Keratinocyte (primary cell): ENCODE data around the gene DTNB. TPM values are rescaled to one million over a fixed set of nuclear protein-coding genes. Genes with fewer than 3 reads are reported as not detected.

Source experiments
- DNase-seq: peaks from one replicate; pipeline ENCODE4 v3.0.0-alpha.2; 2011; ENCODE audit warnings: low read depth, missing footprints, low spot score
- FAIRE-seq: peaks from 2 replicates; lab custom pipeline; 2011; peaks lifted over from hg19 to GRCh38; lab: Jason Lieb, UNC
- H2AFZ ChIP-seq: 2 replicates; pipeline ENCODE4 v1.6.0; 2012; ENCODE audit warnings: low read length, control low read depth, inconsistent platforms; ENCODE audit not compliant: control insufficient read depth
- H3K27ac ChIP-seq: 2 replicates; pipeline ENCODE4 v1.5.1; 2011; ENCODE audit warnings: low read length; ENCODE audit not compliant: control insufficient read depth, insufficient read depth
- H3K27me3 ChIP-seq: 3 replicates; pipeline ENCODE4 v1.6.0; 2011; ENCODE audit warnings: low read length; ENCODE audit not compliant: control insufficient read depth, insufficient read depth; ENCODE audit errors: extremely low read depth
- H3K36me3 ChIP-seq, 2 experiments: 2 replicates in 1 of 2; 3 replicates in 1 of 2; pipeline ENCODE4 v1.5.1; 2011; ENCODE audit warnings: low read length in 2 of 2, mild to moderate bottlenecking in 1 of 2; ENCODE audit not compliant: control insufficient read depth in 2 of 2, insufficient read depth in 2 of 2; ENCODE audit errors: extremely low read depth in 1 of 2
- H3K4me1 ChIP-seq: 3 replicates; pipeline ENCODE4 v1.5.1; 2011; ENCODE audit warnings: low read length; ENCODE audit not compliant: control insufficient read depth, insufficient read depth; ENCODE audit errors: extremely low read depth
- H3K4me2 ChIP-seq: 3 replicates; pipeline ENCODE4 v1.6.0; 2011; ENCODE audit warnings: low read depth, low read length; ENCODE audit not compliant: control insufficient read depth, insufficient read depth; ENCODE audit errors: extremely low read depth
- H3K4me3 ChIP-seq, 3 experiments: fragments of 200-600 bp in 1 of 3; sonication (generic) in 1 of 3; 2 replicates in 2 of 3; 3 replicates in 1 of 3; pipeline ENCODE4 v1.5.1; 2011 to 2016; ENCODE audit warnings: low read length in 3 of 3, mild to moderate bottlenecking in 3 of 3, control low read depth in 2 of 3, inconsistent platforms in 1 of 3, low read depth in 1 of 3, mixed read lengths in 1 of 3, mixed run types in 1 of 3, moderate library complexity in 1 of 3; ENCODE audit not compliant: control insufficient read depth in 2 of 3, insufficient read depth in 2 of 3; ENCODE audit errors: extremely low read depth in 1 of 3
- H3K79me2 ChIP-seq: 2 replicates; pipeline ENCODE4 v1.6.0; 2012; ENCODE audit warnings: low read length; ENCODE audit not compliant: control insufficient read depth, insufficient read depth
- H3K9ac ChIP-seq: 3 replicates; pipeline ENCODE4 v1.6.0; 2011; ENCODE audit warnings: low read length; ENCODE audit not compliant: control insufficient read depth, insufficient read depth; ENCODE audit errors: extremely low read depth
- H3K9me1 ChIP-seq: 3 replicates; pipeline ENCODE4 v1.6.0; 2011; ENCODE audit warnings: low read length; ENCODE audit not compliant: control insufficient read depth, insufficient read depth; ENCODE audit errors: extremely low read depth
- H3K9me3 ChIP-seq: 2 replicates; pipeline ENCODE4 v1.5.1; 2012; ENCODE audit warnings: low read depth, low read length; ENCODE audit not compliant: control insufficient read depth
- H4K20me1 ChIP-seq: 3 replicates; pipeline ENCODE4 v1.6.0; 2011; ENCODE audit warnings: low read length; ENCODE audit not compliant: control insufficient read depth, insufficient read depth; ENCODE audit errors: extremely low read depth
- CTCF ChIP-seq, 3 experiments: IDR thresholded peaks in 1 of 3; conservative IDR thresholded peaks in 1 of 3; optimal IDR thresholded peaks in 1 of 3; 2 replicates in 2 of 3; 3 replicates in 1 of 3; pipeline versions ENCODE3 to v1.5.1; 2011; ENCODE audit warnings: low read length in 3 of 3, mild to moderate bottlenecking in 3 of 3, moderate library complexity in 2 of 3, control low read depth in 1 of 3, inconsistent platforms in 1 of 3; ENCODE audit not compliant: insufficient read depth in 2 of 3; ENCODE audit errors: extremely low read depth in 1 of 3
- EZH2 ChIP-seq: IDR thresholded peaks from one replicate; pipeline ENCODE4 v1.6.1; 2012; ENCODE audit warnings: inconsistent platforms, mild to moderate bottlenecking, low read length, moderate library complexity
- dilution Hi-C: fragments of 300-500 bp; cut with MboI; formaldehyde crosslinking; loops from one replicate; pipeline ENCODE4 v1.7.0; 2020; ENCODE audit warnings: low sequenced_read_pairs; ENCODE audit not compliant: extremely low pct_ligation_motif_present
- polyA plus RNA-seq, 5 experiments: library from polyadenylated mRNA; depleted of rRNA in 3 of 5; stranded (reverse) in 3 of 5; stranded (forward) in 1 of 5; unstranded in 1 of 5; fragments of >200 nt; gene quantifications; 1 replicate in 1 of 5; 2 replicates in 3 of 5; 3 replicates in 1 of 5; pipeline versions ENCODE4 v1.2.1 to v1.2.3, GENCODE V29; 2011 to 2012; ENCODE audit warnings: missing spikeins in 2 of 5, low read depth in 1 of 5, low replicate concordance in 1 of 5

Gene DTNB
- polyA plus RNA-seq, 1 donor (not counting 4 experiments of a cell fraction or from before 2014, with no cell fraction given): 31.5 TPM

GRCh38 chr2:25512707-25513106 is 160.7 kb downstream of the DTNB start:
- no peak for DNase-seq
- Histone ChIP-seq H3K36me3 (no peaks in the 10 kb centered on the region), H4K20me1 (no peaks in the 10 kb centered on the region), H3K4me3 (no peak overlapping the region), H3K79me2 (no peaks in the 10 kb centered on the region), H3K9ac (no peak overlapping the region), H3K4me1 (peaks cover 15% of the 10 kb centered on the region), H2AFZ (no peak overlapping the region), H3K27me3 (no peaks in the 10 kb centered on the region), H3K27ac (no peak overlapping the region), H3K4me2 (peak overlapping the region; percentile 29), H3K9me3 (no peaks in the 10 kb centered on the region), H3K9me1 (no peaks in the 10 kb centered on the region)
- FAIRE-seq: peak; percentile 34
- dilution Hi-C loops: no loop called here
- TF ChIP-seq CTCF (optimal IDR thresholded peaks at IDR 0.05 in 1 of 3, IDR thresholded peaks at IDR 0.05 in 1 of 3, conservative IDR thresholded peaks at IDR 0.05 in 1 of 3; ENCODE audit: extremely low read depth in 1 of 3, insufficient read depth in 2 of 3, low read length in 3 of 3): no peak
- no peak for TF ChIP-seq EZH2

GRCh38 chr2:25506226-25506625 is 167.2 kb downstream of the DTNB start:
- Histone ChIP-seq H3K9me3 (no peaks in the 10 kb centered on the region), H3K27ac (no peak overlapping the region), H3K36me3 (no peaks in the 10 kb centered on the region), H3K27me3 (no peaks in the 10 kb centered on the region), H3K4me2 (no peak overlapping the region), H3K9ac (no peak overlapping the region), H3K79me2 (no peaks in the 10 kb centered on the region), H3K9me1 (no peaks in the 10 kb centered on the region), H4K20me1 (no peaks in the 10 kb centered on the region), H3K4me1 (peaks cover 7% of the 10 kb centered on the region), H2AFZ (no peak overlapping the region), H3K4me3 (no peak overlapping the region)
- FAIRE-seq (no peak), DNase-seq (no peak)
- TF ChIP-seq CTCF (optimal IDR thresholded peaks at IDR 0.05 in 1 of 3, IDR thresholded peaks at IDR 0.05 in 1 of 3, conservative IDR thresholded peaks at IDR 0.05 in 1 of 3; ENCODE audit: extremely low read depth in 1 of 3, insufficient read depth in 2 of 3, low read length in 3 of 3): no peak
- TF ChIP-seq EZH2: no peak
- dilution Hi-C loops: no loop called here
